SK-N-SH treated with all-trans-retinoic acid at 6 μM for 48 hours (cell line): ENCODE measurements around the gene SH3BP4.

Source experiments
- ATAC-seq: fragments of 200-7000 bp; cut with Tn5 transposase; 3 replicates; pipeline ENCODE4 v1.9.1; 2020; ENCODE audit warnings: mild to moderate bottlenecking, moderate library complexity
- ARNTL ChIP-seq: fragments of 450-650 bp; formaldehyde crosslinking; IDR thresholded peaks from 2 replicates; pipeline ENCODE4 v1.5.0; 2020; ENCODE audit warnings: low read depth, mild to moderate bottlenecking, moderate library complexity, borderline replicate concordance
- CREB5 ChIP-seq: fragments of 250-450 bp; sonication (Bioruptor Pico); IDR thresholded peaks from 2 replicates; pipeline ENCODE4 v1.5.1; 2020; ENCODE audit warnings: low read depth, mild to moderate bottlenecking, moderate library complexity
- CSDC2 ChIP-seq: fragments of 250-450 bp; sonication (Bioruptor Pico); IDR thresholded peaks from 2 replicates; pipeline ENCODE4 v1.5.0; 2020; ENCODE audit warnings: mild to moderate bottlenecking, moderate library complexity
- CSRNP3 ChIP-seq: fragments of 250-450 bp; sonication (Bioruptor Pico); IDR thresholded peaks from 2 replicates; pipeline ENCODE4 v1.5.1; 2021; ENCODE audit warnings: mild to moderate bottlenecking, moderate library complexity
- ESRRG ChIP-seq: fragments of 250-450 bp; sonication (Bioruptor Pico); IDR thresholded peaks from 2 replicates; pipeline ENCODE4 v1.6.1; 2021; ENCODE audit warnings: mild to moderate bottlenecking
- ISL1 ChIP-seq: fragments of 250-450 bp; sonication (Bioruptor Pico); IDR thresholded peaks from 2 replicates; pipeline ENCODE4 v2.1.2; 2022; ENCODE audit warnings: mild to moderate bottlenecking, moderate library complexity
- OSR1 ChIP-seq: fragments of 250-450 bp; sonication (Bioruptor Pico); IDR thresholded peaks from 2 replicates; pipeline ENCODE4 v1.8.0; 2022; ENCODE audit warnings: moderate library complexity, mild to moderate bottlenecking, inconsistent platforms
- PATZ1 ChIP-seq: fragments of 250-450 bp; sonication (Bioruptor Pico); IDR thresholded peaks from 2 replicates; pipeline ENCODE4 v1.8.0; 2020; ENCODE audit warnings: mild to moderate bottlenecking, moderate library complexity, borderline replicate concordance
- POU6F1 ChIP-seq: fragments of 250-450 bp; sonication (Bioruptor Pico); IDR thresholded peaks from 2 replicates; pipeline ENCODE4 v1.8.0; 2021; ENCODE audit warnings: low read depth, mild to moderate bottlenecking, moderate library complexity, borderline replicate concordance
- PPARA ChIP-seq: fragments of 250-450 bp; sonication (Bioruptor Pico); IDR thresholded peaks from 2 replicates; pipeline ENCODE4 v1.5.0; 2020; ENCODE audit warnings: mild to moderate bottlenecking, borderline replicate concordance
- RARB ChIP-seq: fragments of 250-450 bp; sonication (Bioruptor Pico); IDR thresholded peaks from 2 replicates; pipeline ENCODE4 v1.8.0; 2021; ENCODE audit warnings: mild to moderate bottlenecking, moderate library complexity
- SNAI2 ChIP-seq: fragments of 250-450 bp; sonication (Bioruptor Pico); IDR thresholded peaks from 2 replicates; pipeline ENCODE4 v1.5.0; 2020; ENCODE audit warnings: mild to moderate bottlenecking, moderate library complexity
- TCF4 ChIP-seq: fragments of 250-450 bp; sonication (Bioruptor Pico); IDR thresholded peaks from 2 replicates; pipeline ENCODE4 v1.8.0; 2021; ENCODE audit warnings: mild to moderate bottlenecking, moderate library complexity, borderline replicate concordance
- TOX ChIP-seq: fragments of 250-450 bp; sonication (Bioruptor Pico); IDR thresholded peaks from 2 replicates; pipeline ENCODE4 v1.8.0; 2021; ENCODE audit warnings: mild to moderate bottlenecking, moderate library complexity, borderline replicate concordance
- TSHZ2 ChIP-seq: fragments of 250-450 bp; sonication (Bioruptor Pico); IDR thresholded peaks from 2 replicates; pipeline ENCODE4 v1.5.0; 2020; ENCODE audit warnings: mild to moderate bottlenecking, moderate library complexity
- ZC3H10 ChIP-seq: fragments of 250-450 bp; sonication (Bioruptor Pico); IDR thresholded peaks from 2 replicates; pipeline ENCODE4 v1.5.1; 2021; ENCODE audit warnings: mild to moderate bottlenecking, moderate library complexity
- ZFP3 ChIP-seq: fragments of 250-450 bp; sonication (Bioruptor Pico); IDR thresholded peaks from 2 replicates; pipeline ENCODE4 v1.5.0; 2020; ENCODE audit warnings: mild to moderate bottlenecking, moderate library complexity
- ZFP30 ChIP-seq: fragments of 450-650 bp; formaldehyde crosslinking; IDR thresholded peaks from 2 replicates; pipeline ENCODE4 v1.5.0; 2022; ENCODE audit warnings: mild to moderate bottlenecking, moderate library complexity
- ZNF565 ChIP-seq: fragments of 450-650 bp; formaldehyde crosslinking; conservative IDR thresholded peaks from 2 replicates; pipeline ENCODE4 v1.5.0; 2020; ENCODE audit warnings: low read depth, mild to moderate bottlenecking, moderate library complexity
- ZNF8 ChIP-seq: fragments of 450-650 bp; formaldehyde crosslinking; IDR thresholded peaks from 2 replicates; pipeline ENCODE4 v1.5.0; 2020; ENCODE audit warnings: mild to moderate bottlenecking, moderate library complexity

The SH3BP4 gene

GRCh38 chr2:235077046-235077445 lies 125.2 kb downstream of the SH3BP4 start (continued):
- no peak for TF ChIP-seq CREB5

GRCh38 chr2:235078182-235078581 lies 126.4 kb downstream of the SH3BP4 start:
- no peak for ATAC-seq
- TF ChIP-seq ZFP3 (CRISPR knock-in tag) = no peak

GRCh38 chr2:235078914-235079472 lies 127.2 kb downstream of the SH3BP4 start:
- TF ChIP-seq TCF4 (CRISPR knock-in tag) (no peak), CREB5 (no peak), ZNF8 (CRISPR knock-in tag) (no peak), ZNF565 (CRISPR knock-in tag) (no peak), ARNTL (CRISPR knock-in tag) (no peak), OSR1 (no peak), CSRNP3 (CRISPR knock-in tag) (no peak), TSHZ2 (no peak), ZC3H10 (no peak), PATZ1 (CRISPR knock-in tag) (no peak), PPARA (no peak), POU6F1 (no peak), RARB (CRISPR knock-in tag) (no peak), ZFP3 (CRISPR knock-in tag) (no peak), SNAI2 (CRISPR knock-in tag) (no peak), ISL1 (CRISPR knock-in tag) (no peak), ZFP30 (CRISPR knock-in tag) (no peak), CSDC2 (CRISPR knock-in tag) (no peak)
- ATAC-seq = no peak

- peak; percentile 27; the same call in 1 of the 3 replicates for ATAC-seq
Observed at GRCh38 chr2:235080101-235080500, 128.3 kb downstream of the SH3BP4 start.

More at GRCh38 chr2:235080101-235080500, 128.3 kb downstream of the SH3BP4 start:
- TF ChIP-seq TOX (no peak), ZNF565 (CRISPR knock-in tag) (no peak), ARNTL (CRISPR knock-in tag) (no peak), PPARA (no peak), ESRRG (CRISPR knock-in tag) (no peak)
- TF ChIP-seq, all 23 proteins: peak for 0
